ENCODE results near the gene TTC23. TPM values are rescaled to one million over a fixed set of nuclear protein-coding genes. Genes with fewer than 3 reads are reported as not detected.

The TTC23 gene
- total and polyA plus RNA-seq, 2 donors (not counting 3 experiments of a cell fraction or from before 2014, with no cell fraction given), result 4.1 to 27.3 TPM

- BruUV-seq (replicated peaks), result no TSS peak
- H3K9me3 ChIP-seq (replicated peaks; ENCODE audit: control insufficient read depth, insufficient read depth, low read length), result no peaks in the 10 kb centered on the region
- H2AFZ ChIP-seq (ENCODE audit: low read depth, low read length), result no peak overlapping the region
- H3K4me2 ChIP-seq (ENCODE audit: insufficient read depth, low read length), result no peak overlapping the region
- peaks cover 13% of the 10 kb centered on the region for H3K4me1 ChIP-seq (ENCODE audit: control insufficient read depth, extremely low read depth, insufficient read depth, low read length)
- TF ChIP-seq JUN (IDR thresholded peaks at IDR 0.05; ENCODE audit: borderline replicate concordance, insufficient read depth, insufficient read length, low read depth) (no peak), GATA2 (IDR thresholded peaks at IDR 0.05; ENCODE audit: insufficient read depth, insufficient read length, low read depth, low read length) (no peak), EZH2 (IDR thresholded peaks at IDR 0.05; ENCODE audit: borderline replicate concordance, low read depth, low read length, severe bottlenecking) (no peak), POLR2A (IDR thresholded peaks at IDR 0.05; ENCODE audit: low read depth, low read length) (no peak), MYC (IDR thresholded peaks at IDR 0.05; ENCODE audit: low read depth, low read length) (no peak), POLR2AphosphoS5 (IDR thresholded peaks at IDR 0.05; ENCODE audit: insufficient read depth, low read depth, low read length) (no peak), MAX (IDR thresholded peaks at IDR 0.05; ENCODE audit: insufficient read depth, insufficient read length) (no peak), CTCF (IDR thresholded peaks at IDR 0.05; ENCODE audit: extremely low read depth in 1 of 2, insufficient read depth in 1 of 2, low read depth in 1 of 2, low read length in 2 of 2) (no peak), FOS (IDR thresholded peaks at IDR 0.05; ENCODE audit: borderline replicate concordance, insufficient read depth, low read length) (no peak)
- dilution Hi-C loops (cut with MboI; ENCODE audit: extremely low pct_ligation_motif_present, low sequenced_read_pairs) (no loop called here), intact Hi-C loops (cut with micrococcal nuclease) (no loop called here)
- ChIA-PET CTCF (no interaction called here), POLR2A (no interaction called here)
- no peak overlapping the region for H3K4me3 ChIP-seq (replicated peaks in 1 of 3; ENCODE audit: insufficient read depth in 1 of 3, low read depth in 1 of 3, low read length in 3 of 3)
- DNase-seq (ENCODE audit: low read depth, low spot score) (no peak), FAIRE-seq (no peak)
- no peaks in the 10 kb centered on the region for H4K20me1 ChIP-seq (replicated peaks; ENCODE audit: control insufficient read depth, extremely low read depth, insufficient read depth, low read length)
- no peaks in the 10 kb centered on the region for H3K9me1 ChIP-seq (replicated peaks; ENCODE audit: control insufficient read depth, extremely low read depth, insufficient read depth, low read length)
- H3K79me2 ChIP-seq (ENCODE audit: control insufficient read depth, insufficient read depth, low read length), result no peaks in the 10 kb centered on the region
- H3K27ac ChIP-seq (ENCODE audit: insufficient read depth, low read depth, low read length), result no peak overlapping the region
- no peaks in the 10 kb centered on the region for H3K27me3 ChIP-seq (ENCODE audit: control insufficient read depth in 2 of 2, insufficient read depth in 2 of 2, low read length in 2 of 2)
- H3K36me3 ChIP-seq (ENCODE audit: control insufficient read depth in 2 of 2, extremely low read depth in 1 of 2, insufficient read depth in 2 of 2, low read length in 2 of 2), result peaks cover 0 to 2% of the 10 kb centered on the region in 2 experiments
- H3K9ac ChIP-seq (replicated peaks; ENCODE audit: extremely low read depth, insufficient read depth, low read length), result no peak overlapping the region
Observed at GRCh38 chr15:99163271-99164062, 85.9 kb downstream of the TTC23 start.

All from endothelial cell of umbilical vein (primary cell).